SW 1271 (cell line): ENCODE data around the gene PAPPA.

Experiments used
- DNase-seq, 2 experiments: peaks; one replicate each; lab custom pipeline; 2025; lab: John Stamatoyannopoulos, UW

Gene PAPPA

DNA sequence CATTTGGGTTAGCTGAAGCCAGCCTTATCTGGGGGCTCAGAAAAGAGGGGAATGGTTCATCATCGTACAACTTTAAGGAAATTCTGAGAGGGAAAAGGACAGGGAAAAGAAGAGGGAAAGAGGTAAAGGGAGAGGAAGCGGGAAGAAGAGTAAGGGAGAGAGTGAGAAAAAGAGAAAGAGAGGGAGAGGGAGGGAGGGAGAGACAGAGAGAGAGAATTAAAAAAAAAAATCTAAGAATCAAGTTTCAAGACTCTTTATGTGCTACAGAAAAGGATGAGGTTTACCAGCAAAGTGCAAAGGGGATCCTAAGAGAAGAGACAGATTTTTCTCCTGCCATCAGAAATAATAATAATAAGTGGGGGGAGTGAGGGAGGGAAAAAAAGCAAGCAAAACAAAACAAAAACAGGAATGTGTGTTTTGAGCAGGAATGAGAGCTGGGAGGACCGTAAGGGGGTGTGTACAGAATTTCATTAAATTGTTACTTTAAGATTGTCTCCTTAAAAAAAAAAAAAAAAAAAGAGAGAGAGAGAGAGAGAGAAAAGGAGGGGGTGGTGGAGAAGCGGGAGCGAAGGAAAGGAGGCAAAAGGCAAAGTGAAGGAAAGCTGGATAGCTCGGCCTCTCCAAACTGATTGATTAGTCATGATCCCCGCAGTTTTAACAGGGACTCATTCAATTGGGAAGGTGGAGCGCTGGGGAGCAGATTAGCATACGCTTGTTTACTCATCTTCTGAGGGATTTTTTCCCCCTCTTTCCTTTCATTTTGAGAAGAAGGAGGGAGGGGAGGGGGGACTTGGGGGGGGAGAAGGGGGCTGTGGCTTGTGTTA, 438 bp upstream of the PAPPA start:
- no peak for DNase-seq

- DNase-seq: no peak
Observed at GRCh38 chr9:116154334-116154975, 864 bp downstream of the PAPPA start.

GRCh38 chr9:116154976-116155697, 1.5 kb downstream of the PAPPA start:
- DNase-seq: no peak

GRCh38 chr9:116155698-116156039, 2.1 kb downstream of the PAPPA start:
- DNase-seq: no peak

DNA sequence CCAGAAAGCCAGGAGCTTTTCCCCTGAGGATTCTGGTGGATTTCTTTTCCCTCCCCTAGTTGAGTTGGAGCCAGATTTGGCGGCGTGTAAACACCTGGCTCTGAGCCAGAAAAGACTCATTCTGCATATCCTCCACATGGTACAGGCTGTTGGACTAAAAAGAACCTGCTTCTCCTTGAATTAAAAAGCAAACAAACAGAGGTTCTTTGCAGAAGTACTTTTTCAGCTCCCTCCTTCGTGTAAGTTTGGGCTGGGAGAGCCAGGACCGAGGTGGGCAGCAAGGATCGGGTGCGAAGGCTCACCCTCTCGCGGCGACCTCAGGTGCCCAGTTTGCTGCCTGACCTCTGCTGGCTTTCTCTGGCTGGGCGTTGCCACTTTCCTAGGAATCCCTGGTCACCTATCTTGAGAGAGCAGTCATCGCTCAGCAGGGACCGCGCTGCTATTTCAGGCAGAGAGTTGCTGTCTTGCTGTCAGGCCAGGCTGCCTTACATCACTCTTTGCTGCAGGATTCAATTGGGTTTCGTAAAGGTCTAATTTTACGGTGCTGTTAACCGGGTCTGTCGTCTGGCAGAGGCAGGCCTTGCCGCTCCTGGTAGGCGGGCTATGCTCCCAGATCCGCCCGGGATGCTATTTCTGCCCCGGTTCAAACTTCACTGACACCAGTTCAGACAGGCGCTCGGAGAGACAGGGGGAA, 3.2 kb downstream of the PAPPA start:
- DNase-seq: no peak

- no peak for DNase-seq
Observed at GRCh38 chr9:116157436-116158138, 4.0 kb downstream of the PAPPA start.

GRCh38 chr9:116160676-116161571, 7.3 kb downstream of the PAPPA start:
- DNase-seq: no peak

DNA sequence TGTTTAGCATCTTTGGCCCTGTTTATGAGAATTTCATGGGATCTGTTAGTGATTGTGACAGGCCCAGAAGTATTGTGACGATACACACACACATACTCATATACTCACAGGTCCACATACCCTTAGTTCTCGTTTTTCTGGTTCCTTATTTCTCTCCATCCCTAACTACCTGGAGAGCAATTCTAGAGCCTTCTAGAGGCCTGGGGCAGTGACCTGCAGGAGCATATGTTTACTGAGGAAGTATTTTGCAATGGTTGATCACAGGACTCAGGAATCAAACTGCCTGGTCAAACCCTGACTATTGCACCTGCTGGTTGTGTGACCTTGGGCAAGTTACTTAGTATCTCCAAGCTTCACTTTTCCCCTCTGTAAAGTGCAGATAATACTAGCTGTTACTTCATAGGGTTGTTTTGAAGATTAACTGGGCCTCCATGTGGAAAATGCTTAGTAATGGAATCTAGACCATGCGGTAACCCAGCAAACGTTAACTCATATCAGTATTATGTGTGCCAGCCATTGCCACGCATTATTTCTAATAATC, 8.7 kb downstream of the PAPPA start:
- no peak for DNase-seq

- no peak for DNase-seq
Observed at GRCh38 chr9:116163293-116164055, 9.9 kb downstream of the PAPPA start.

DNA sequence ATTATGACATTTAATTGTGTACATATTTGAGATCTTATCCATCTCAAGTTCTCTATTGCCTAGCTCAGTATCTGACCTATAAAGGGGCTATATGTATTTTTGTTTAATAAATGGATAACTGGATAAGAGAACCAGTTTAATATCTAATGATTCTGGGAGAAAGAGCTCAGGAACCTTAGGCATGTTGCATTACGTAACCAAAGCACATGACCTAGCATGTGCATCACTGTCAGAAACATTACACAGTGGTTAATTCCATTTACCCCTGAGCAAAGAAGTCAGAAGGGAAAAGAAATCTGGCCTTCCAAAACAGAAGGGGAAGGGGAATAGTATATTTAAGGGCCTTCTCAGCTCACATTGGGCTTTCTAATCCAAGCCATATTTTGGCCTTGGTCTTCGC, 12.3 kb downstream of the PAPPA start:
- no peak for DNase-seq

GRCh38 chr9:116166713-116167112, 13.1 kb downstream of the PAPPA start:
- DNase-seq: no peak

- DNase-seq: no peak
Observed at GRCh38 chr9:116168231-116168630, 14.6 kb downstream of the PAPPA start.

GRCh38 chr9:116172216-116172615, 18.6 kb downstream of the PAPPA start:
- DNase-seq: no peak

DNA sequence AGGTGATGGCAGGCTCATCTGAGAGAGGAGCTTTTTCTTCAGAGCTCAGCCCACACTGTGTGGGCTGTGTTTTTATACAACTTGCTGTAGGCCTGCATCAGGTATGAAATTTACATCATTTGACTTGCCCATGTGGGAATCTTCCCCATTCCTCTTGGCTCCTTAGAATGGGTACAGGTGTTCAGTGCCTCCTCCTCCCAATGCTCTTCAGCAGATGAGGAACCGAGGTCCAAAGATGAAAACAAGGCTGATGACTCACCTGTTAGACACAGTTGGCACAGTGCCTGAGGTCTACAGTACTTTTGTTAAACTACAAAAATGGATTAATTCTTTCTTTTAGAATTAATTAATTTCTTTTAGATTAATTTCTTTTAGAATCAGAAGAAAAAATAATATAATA, 20.8 kb downstream of the PAPPA start:
- DNase-seq: no peak

- no peak for DNase-seq
Observed at GRCh38 chr9:116175614-116176013, 22.0 kb downstream of the PAPPA start.

DNA sequence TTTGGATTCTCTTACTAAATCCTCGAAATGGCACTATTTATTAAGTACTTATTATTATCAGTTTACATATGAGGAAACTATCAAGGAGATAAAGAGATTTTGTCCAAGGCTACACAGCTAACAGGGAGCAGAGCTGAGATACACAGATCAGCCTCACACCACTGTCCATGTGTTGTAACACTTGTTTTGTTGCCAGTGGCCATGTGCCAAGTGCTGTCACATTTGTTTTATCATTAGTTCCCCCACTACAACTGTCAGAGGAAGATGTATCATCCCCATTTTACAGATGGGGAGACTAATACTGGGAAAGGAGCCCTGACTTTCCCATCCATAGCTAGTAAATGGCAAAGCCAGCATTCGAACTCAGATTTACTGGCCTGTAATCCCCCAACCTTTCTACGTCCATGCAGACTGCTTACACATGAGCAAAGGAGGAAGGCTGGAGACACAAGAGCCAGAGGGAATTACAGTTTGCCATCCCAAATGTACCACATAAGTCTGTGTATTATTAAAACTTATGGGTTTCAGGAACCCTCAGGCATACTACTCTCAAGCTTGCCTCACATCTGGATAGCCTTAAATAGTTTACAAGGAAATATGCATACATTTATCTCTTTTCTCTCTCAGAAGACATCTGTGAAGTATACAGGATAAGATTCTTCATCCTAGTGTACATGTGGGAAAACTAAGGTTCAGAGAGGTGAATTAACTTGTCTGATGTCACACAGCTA, 25.1 kb downstream of the PAPPA start:
- DNase-seq: no peak

GRCh38 chr9:116179568-116179967, 26.0 kb downstream of the PAPPA start:
- no peak for DNase-seq

DNA sequence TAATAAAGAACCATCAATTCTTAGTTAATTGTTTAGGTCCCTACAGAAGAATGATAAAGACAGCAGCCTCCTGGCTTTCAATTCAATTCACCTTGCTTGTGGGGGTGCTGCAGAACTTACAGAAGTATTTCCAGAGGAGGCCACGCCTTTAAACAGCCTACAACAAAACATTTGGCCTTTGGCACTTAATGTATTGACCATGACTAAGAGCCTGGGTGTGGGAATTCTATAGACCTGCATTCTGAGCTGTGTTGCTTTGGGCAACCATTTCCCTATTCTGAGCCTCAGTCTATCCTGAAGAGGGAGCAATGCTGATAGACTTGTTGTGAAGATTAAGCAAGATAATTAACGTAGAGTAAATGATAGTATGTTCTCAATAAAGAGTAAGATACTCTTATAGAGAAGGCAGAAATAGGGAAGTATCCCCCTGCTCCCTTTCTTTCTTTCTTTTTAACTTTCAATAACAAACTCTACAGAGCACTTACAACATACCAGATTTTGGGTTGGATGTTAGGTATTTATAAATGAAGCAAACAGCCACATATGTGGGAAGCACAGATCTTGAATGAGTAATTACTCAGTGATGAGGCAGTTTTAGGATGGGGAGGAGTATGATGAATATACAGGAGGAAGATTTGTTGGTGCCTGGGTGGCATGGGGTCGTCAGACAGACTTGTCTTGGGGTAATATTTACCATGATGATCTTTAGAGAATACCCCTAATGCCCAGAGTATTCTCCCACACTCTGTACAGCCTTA, 28.4 kb downstream of the PAPPA start:
- no peak for DNase-seq
